ENCODE measurements around the gene NCAPD2.

Gene NCAPD2

DNA sequence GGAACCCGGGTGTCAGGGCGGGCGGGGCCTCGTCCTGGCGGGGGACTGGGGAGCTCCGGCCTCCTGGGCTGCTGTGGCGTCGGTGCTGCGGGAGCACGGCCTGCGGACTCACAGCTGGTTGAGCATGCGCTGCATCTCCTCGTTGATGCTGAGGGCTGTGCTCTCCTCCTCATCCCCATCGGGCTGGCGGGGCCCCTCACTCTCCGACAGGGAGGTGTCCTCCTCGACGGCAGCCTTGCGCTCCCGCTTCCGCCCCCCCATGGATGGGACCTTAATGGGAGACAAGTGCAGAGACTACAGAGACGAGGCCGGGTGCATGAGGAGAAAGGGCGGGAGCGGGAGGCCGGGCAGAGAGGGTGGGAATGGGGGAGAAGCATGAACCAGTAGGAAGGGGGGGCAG lies 54.7 kb downstream of the NCAPD2 start:
- no peaks in the 10 kb centered on the region for H4K20me1 ChIP-seq (ENCODE audit: insufficient read depth, low read length)
- no peak overlapping the region for H2AFZ ChIP-seq (ENCODE audit: low read depth, low read length)
- no peak overlapping the region for H3K9ac ChIP-seq (ENCODE audit: low read length)
- no peak for TF ChIP-seq EZH2phosphoT487 (IDR thresholded peaks at IDR 0.05; ENCODE audit: low read depth)
- TF ChIP-seq, protein P1, sequence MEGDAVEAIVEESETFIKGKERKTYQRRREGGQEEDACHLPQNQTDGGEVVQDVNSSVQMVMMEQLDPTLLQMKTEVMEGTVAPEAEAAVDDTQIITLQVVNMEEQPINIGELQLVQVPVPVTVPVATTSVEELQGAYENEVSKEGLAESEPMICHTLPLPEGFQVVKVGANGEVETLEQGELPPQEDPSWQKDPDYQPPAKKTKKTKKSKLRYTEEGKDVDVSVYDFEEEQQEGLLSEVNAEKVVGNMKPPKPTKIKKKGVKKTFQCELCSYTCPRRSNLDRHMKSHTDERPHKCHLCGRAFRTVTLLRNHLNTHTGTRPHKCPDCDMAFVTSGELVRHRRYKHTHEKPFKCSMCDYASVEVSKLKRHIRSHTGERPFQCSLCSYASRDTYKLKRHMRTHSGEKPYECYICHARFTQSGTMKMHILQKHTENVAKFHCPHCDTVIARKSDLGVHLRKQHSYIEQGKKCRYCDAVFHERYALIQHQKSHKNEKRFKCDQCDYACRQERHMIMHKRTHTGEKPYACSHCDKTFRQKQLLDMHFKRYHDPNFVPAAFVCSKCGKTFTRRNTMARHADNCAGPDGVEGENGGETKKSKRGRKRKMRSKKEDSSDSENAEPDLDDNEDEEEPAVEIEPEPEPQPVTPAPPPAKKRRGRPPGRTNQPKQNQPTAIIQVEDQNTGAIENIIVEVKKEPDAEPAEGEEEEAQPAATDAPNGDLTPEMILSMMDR (IDR thresholded peaks at IDR 0.05; ENCODE audit: low read depth, low read length), result no peak
- H3K27ac ChIP-seq (ENCODE audit: low read length), result no peak overlapping the region
- H3K4me2 ChIP-seq (ENCODE audit: low read length), result no peak overlapping the region
- H3K79me2 ChIP-seq (ENCODE audit: low read length), result no peaks in the 10 kb centered on the region; the same call in 1 of the 2 replicates
- H3K4me3 ChIP-seq (ENCODE audit: low read length), result no peak overlapping the region
- H3K9me3 ChIP-seq (ENCODE audit: insufficient read depth, low read length), result no peaks in the 10 kb centered on the region
- no peaks in the 10 kb centered on the region for H3K27me3 ChIP-seq (ENCODE audit: low read depth, low read length)
- no peaks in the 10 kb centered on the region for H3K4me1 ChIP-seq (ENCODE audit: low read length)
- peaks cover 6% of the 10 kb centered on the region for H3K36me3 ChIP-seq (replicated peaks; ENCODE audit: low read depth, low read length)

DNA sequence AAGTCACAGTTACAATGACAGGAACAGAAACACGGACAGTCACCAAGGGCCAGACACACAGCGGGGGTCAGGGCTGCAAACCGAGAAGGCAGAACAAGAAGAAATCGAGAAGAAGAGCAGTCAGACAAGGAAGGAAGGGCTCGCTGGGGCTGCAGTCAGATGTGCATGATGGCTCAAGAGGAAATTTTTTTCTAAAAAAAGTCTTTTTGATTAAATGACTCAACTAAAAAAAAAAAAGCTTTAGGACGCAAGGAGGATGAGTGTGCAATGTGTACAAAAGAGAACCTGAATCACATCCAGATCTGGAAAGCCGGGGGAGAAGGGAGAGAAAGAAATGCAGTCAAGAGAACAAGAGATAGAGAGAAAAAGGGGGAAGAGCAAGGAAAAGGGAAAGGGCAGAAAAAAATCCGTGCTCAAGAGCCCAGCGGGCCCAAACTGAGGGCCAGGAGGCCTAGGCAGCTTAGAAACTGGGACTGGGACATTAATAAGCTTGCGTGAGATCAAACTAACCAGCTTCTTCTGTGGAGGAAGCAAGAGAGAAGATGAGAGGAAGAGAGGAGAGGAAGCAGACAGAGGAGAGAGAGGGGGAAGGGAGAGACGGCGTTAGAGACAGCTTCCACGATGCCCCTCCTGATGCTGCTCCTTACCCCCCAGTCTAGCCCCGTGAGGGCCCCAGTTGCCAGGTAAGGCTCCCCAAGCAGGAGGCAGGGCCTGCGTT lies 55.2 kb downstream of the NCAPD2 start:
- no peaks in the 10 kb centered on the region for H3K27me3 ChIP-seq (ENCODE audit: low read depth, low read length)
- H4K20me1 ChIP-seq (ENCODE audit: insufficient read depth, low read length), result no peaks in the 10 kb centered on the region
- H3K79me2 ChIP-seq (ENCODE audit: low read length), result no peaks in the 10 kb centered on the region; the same call in 1 of the 2 replicates
- H3K4me3 ChIP-seq (ENCODE audit: low read length), result no peak overlapping the region
- no peak overlapping the region for H3K4me2 ChIP-seq (ENCODE audit: low read length)
- H3K9me3 ChIP-seq (ENCODE audit: insufficient read depth, low read length), result no peaks in the 10 kb centered on the region
- no peak overlapping the region for H3K27ac ChIP-seq (ENCODE audit: low read length)
- TF ChIP-seq, protein P1 (IDR thresholded peaks at IDR 0.05; ENCODE audit: low read depth, low read length), result no peak
- no peak for TF ChIP-seq EZH2phosphoT487 (IDR thresholded peaks at IDR 0.05; ENCODE audit: low read depth)
- no peak overlapping the region for H2AFZ ChIP-seq (ENCODE audit: low read depth, low read length)
- no peak overlapping the region for H3K9ac ChIP-seq (ENCODE audit: low read length)
- no peaks in the 10 kb centered on the region for H3K4me1 ChIP-seq (ENCODE audit: low read length)
- peaks cover 6% of the 10 kb centered on the region for H3K36me3 ChIP-seq (replicated peaks; ENCODE audit: low read depth, low read length)

DNA sequence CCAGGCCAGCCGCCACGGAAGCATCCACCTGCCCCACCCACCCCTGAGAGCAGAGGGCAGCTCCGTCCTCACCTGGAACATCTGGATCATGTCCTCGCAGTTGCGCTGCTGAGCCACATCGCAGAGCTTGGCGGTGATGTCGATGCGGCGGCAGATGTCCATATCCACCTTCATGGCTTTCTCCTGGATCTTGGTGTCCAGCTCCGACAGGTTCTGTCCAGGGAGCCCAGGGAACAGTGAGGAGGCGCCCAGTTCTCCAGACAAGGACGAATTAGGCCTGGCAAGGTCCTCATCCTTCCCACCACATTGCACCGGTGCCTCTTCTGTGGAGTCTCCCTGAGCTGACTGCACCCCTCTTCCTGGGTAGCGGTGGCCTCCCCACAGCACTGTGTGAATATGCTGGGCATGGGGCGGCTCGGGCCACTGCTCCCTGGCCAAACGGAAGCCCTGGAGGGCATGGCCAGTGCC lies 55.8 kb downstream of the NCAPD2 start:
- Histone ChIP-seq H3K4me2 (ENCODE audit: low read length) (no peak overlapping the region), H3K9ac (ENCODE audit: low read length) (no peak overlapping the region), H3K79me2 (ENCODE audit: low read length) (no peaks in the 10 kb centered on the region; the same call in 1 of the 2 replicates), H3K9me3 (ENCODE audit: insufficient read depth, low read length) (no peaks in the 10 kb centered on the region), H3K27me3 (ENCODE audit: low read depth, low read length) (no peaks in the 10 kb centered on the region), H2AFZ (ENCODE audit: low read depth, low read length) (no peak overlapping the region), H3K4me3 (ENCODE audit: low read length) (no peak overlapping the region), H3K36me3 (replicated peaks; ENCODE audit: low read depth, low read length) (peaks cover 6% of the 10 kb centered on the region), H3K4me1 (ENCODE audit: low read length) (peaks cover 6% of the 10 kb centered on the region), H3K27ac (ENCODE audit: low read length) (no peak overlapping the region), H4K20me1 (ENCODE audit: insufficient read depth, low read length) (no peaks in the 10 kb centered on the region)
- TF ChIP-seq EZH2phosphoT487 (IDR thresholded peaks at IDR 0.05; ENCODE audit: low read depth), result no peak
- TF ChIP-seq, protein P1 (IDR thresholded peaks at IDR 0.05; ENCODE audit: low read depth, low read length), result no peak

DNA sequence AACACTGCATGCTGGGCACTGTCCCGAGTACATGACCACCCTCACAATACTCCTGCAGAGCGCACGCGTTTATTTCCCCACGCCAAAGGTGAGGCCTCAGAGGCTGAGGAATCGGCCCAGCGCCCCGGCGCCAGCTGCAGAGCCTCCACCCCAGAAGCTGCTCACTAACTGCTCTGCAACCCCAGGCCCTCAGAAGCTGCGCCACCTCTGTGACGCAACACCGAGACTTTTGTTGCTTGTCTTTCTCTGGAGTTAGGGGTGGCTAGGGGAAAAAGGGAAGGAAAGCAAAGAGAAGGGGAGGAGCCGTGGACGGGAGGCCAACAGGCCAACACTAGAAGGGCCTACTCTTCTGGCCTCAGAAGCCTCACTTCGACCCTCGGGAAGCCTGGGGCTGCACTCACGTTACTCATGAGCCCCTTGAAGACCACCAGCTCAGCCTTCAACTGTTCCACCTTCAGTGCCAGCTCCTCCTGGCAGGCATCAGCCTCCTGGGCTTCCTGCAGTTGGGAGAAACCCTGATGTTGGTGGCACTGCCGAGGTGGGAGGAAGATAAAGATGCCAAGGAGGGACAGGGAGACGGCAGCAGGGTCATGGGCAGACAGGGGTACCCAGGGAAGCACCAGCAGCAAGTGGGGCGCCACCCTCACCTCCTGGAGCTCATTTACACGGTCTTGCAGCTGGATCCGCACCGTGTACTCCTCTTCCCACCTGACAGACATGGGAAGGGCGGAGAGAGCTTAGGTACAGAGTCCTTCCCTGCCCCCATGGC lies 56.6 kb downstream of the NCAPD2 start:
- Histone ChIP-seq H3K4me1 (ENCODE audit: low read length) (peaks cover 10% of the 10 kb centered on the region), H3K27me3 (ENCODE audit: low read depth, low read length) (no peaks in the 10 kb centered on the region), H3K9me3 (ENCODE audit: insufficient read depth, low read length) (no peaks in the 10 kb centered on the region), H3K4me3 (ENCODE audit: low read length) (no peak overlapping the region), H3K27ac (ENCODE audit: low read length) (no peak overlapping the region), H3K79me2 (ENCODE audit: low read length) (no peaks in the 10 kb centered on the region; the same call in 1 of the 2 replicates), H3K4me2 (ENCODE audit: low read length) (no peak overlapping the region), H4K20me1 (ENCODE audit: insufficient read depth, low read length) (no peaks in the 10 kb centered on the region), H3K9ac (ENCODE audit: low read length) (no peak overlapping the region), H2AFZ (ENCODE audit: low read depth, low read length) (no peak overlapping the region), H3K36me3 (replicated peaks; ENCODE audit: low read depth, low read length) (peaks cover 6% of the 10 kb centered on the region)
- TF ChIP-seq, protein P1 (IDR thresholded peaks at IDR 0.05; ENCODE audit: low read depth, low read length), result no peak
